Caco-2 (cell line): Measurements from ENCODE around the gene C1QTNF8. TPM values are rescaled to one million over a fixed set of nuclear protein-coding genes. Genes with fewer than 3 reads are reported as not detected.

Experiments used
- BruUV-seq: library from RNA; stranded (reverse); fragments of 400-500 nt; replicated peaks from 2 replicates; lab custom pipeline; 2021; lab: Mats Ljungman, UMichigan
- CTCF ChIA-PET: fragments of 300-600 bp; sonication (Branson Sonifier 250); formaldehyde crosslinking; loops from one replicate; lab custom pipeline; 2022; ENCODE audit warnings: antibody characterized with exemption; lab: Charles Lee
- POLR2A ChIA-PET: fragments of 300-600 bp; sonication (Branson Sonifier 250); formaldehyde crosslinking; loops from one replicate; lab custom pipeline; 2022; ENCODE audit warnings: antibody characterized with exemption; lab: Charles Lee
- DNase-seq, 2 experiments: peaks; one replicate each; pipeline versions ENCODE4 v3.0.0 to v3.0.0-alpha.2; 2020 to 2022
- H3K27me3 ChIP-seq: replicated peaks from 2 replicates; pipeline ENCODE4 v1.6.0; 2011; ENCODE audit warnings: low read length; ENCODE audit not compliant: control insufficient read depth, insufficient read depth
- H3K36me3 ChIP-seq: 2 replicates; pipeline ENCODE4 v1.5.1; 2011; ENCODE audit warnings: low read length; ENCODE audit not compliant: control insufficient read depth, insufficient read depth
- H3K4me1 ChIP-seq: fragments of 250-450 bp; sonication (Bioruptor Pico); 2 replicates; pipeline ENCODE4 v1.5.1; 2020; ENCODE audit warnings: mild to moderate bottlenecking
- H3K4me3 ChIP-seq: 2 replicates; pipeline ENCODE4 v1.5.1; 2011; ENCODE audit warnings: low read depth, mild to moderate bottlenecking, control low read depth, low read length
- H3K9me3 ChIP-seq: fragments of 250-450 bp; sonication (Bioruptor Pico); 2 replicates; pipeline ENCODE4 v1.5.1; 2020; ENCODE audit warnings: mild to moderate bottlenecking, moderate library complexity
- H3K27ac Mint-ChIP-seq: one replicate; pipeline ENCODE4 v1.8.0; 2022; ENCODE audit warnings: mixed read lengths; ENCODE audit not compliant: unreplicated experiment
- H3K27me3 Mint-ChIP-seq: one replicate; pipeline ENCODE4 v1.8.0; 2022; ENCODE audit warnings: mixed read lengths; ENCODE audit not compliant: insufficient read depth, unreplicated experiment
- H3K36me3 Mint-ChIP-seq: one replicate; pipeline ENCODE4 v1.8.0; 2022; ENCODE audit warnings: mild to moderate bottlenecking, mixed read lengths; ENCODE audit not compliant: insufficient read depth, unreplicated experiment
- H3K4me1 Mint-ChIP-seq: one replicate; pipeline ENCODE4 v1.8.0; 2022; ENCODE audit warnings: low read depth, mixed read lengths; ENCODE audit not compliant: unreplicated experiment
- H3K4me3 Mint-ChIP-seq: one replicate; pipeline ENCODE4 v1.8.0; 2022; ENCODE audit warnings: mild to moderate bottlenecking, moderate library complexity, mixed read lengths; ENCODE audit not compliant: unreplicated experiment
- H3K9me3 Mint-ChIP-seq: one replicate; pipeline ENCODE4 v1.8.0; 2022; ENCODE audit warnings: mixed read lengths; ENCODE audit not compliant: unreplicated experiment
- CTCF ChIP-seq, 2 experiments: fragments of 200-600 bp in 1 of 2; IDR thresholded peaks; 1 replicate in 1 of 2; 2 replicates in 1 of 2; pipeline versions ENCODE4 v1.5.1 to v1.8.0; 2011 to 2022; ENCODE audit warnings: antibody characterized with exemption in 1 of 2, control low read depth in 1 of 2, inconsistent platforms in 1 of 2, low read depth in 1 of 2, low read length in 1 of 2, mild to moderate bottlenecking in 1 of 2, moderate library complexity in 1 of 2; ENCODE audit not compliant: insufficient read depth in 1 of 2, severe bottlenecking in 1 of 2, unreplicated experiment in 1 of 2
- intact Hi-C: fragments of 100-400 bp; cut with micrococcal nuclease; formaldehyde crosslinking; loops from one replicate; pipeline ENCODE4 v1.10.0; 2022; ENCODE audit not compliant: unreplicated experiment
- total RNA-seq: library from RNA; stranded (reverse); gene quantifications from 2 replicates; pipeline ENCODE4 v1.2.3, GENCODE V29; 2022

The C1QTNF8 gene
- total RNA-seq, 1 experiment from 2014 or later = not detected

GRCh38 chr16:1050921-1051320, 45.1 kb downstream of the C1QTNF8 start:
- TF ChIP-seq CTCF (IDR thresholded peaks at IDR 0.05; ENCODE audit: insufficient read depth in 1 of 2, low read depth in 1 of 2, low read length in 1 of 2, severe bottlenecking in 1 of 2, unreplicated experiment in 1 of 2) = no peak
- intact Hi-C loops = no loop called here
- peaks cover 5% of the 10 kb centered on the region; the same call in 1 of the 2 replicates for H3K4me1 ChIP-seq
- ChIA-PET POLR2A (no interaction called here), CTCF (no interaction called here)
- Mint-ChIP-seq H3K4me1 (no peaks in the 10 kb centered on the region), H3K9me3 (no peaks in the 10 kb centered on the region), H3K27ac (no peak overlapping the region), H3K4me3 (no peak overlapping the region), H3K36me3 (no peaks in the 10 kb centered on the region), H3K27me3 (no peaks in the 10 kb centered on the region)
- no peaks in the 10 kb centered on the region for H3K27me3 ChIP-seq
- no peak overlapping the region for H3K4me3 ChIP-seq
- no peaks in the 10 kb centered on the region for H3K36me3 ChIP-seq
- no peak for DNase-seq
- BruUV-seq = no TSS peak
- H3K9me3 ChIP-seq = no peaks in the 10 kb centered on the region

- no peak overlapping the region for H3K4me3 Mint-ChIP-seq
- H3K36me3 Mint-ChIP-seq = no peaks in the 10 kb centered on the region
- no peaks in the 10 kb centered on the region for H3K27me3 Mint-ChIP-seq
- H3K9me3 Mint-ChIP-seq = no peaks in the 10 kb centered on the region
- POLR2A ChIA-PET = no interaction called here
- peaks cover 5% of the 10 kb centered on the region; the same call in 1 of the 2 replicates for H3K4me1 ChIP-seq
- BruUV-seq = no TSS peak
- no peaks in the 10 kb centered on the region for H3K27me3 ChIP-seq
- intact Hi-C loops = no loop called here
- DNase-seq = no peak
- no peak overlapping the region for H3K27ac Mint-ChIP-seq
- H3K4me3 ChIP-seq = no peak overlapping the region
- H3K36me3 ChIP-seq = no peaks in the 10 kb centered on the region
- no peaks in the 10 kb centered on the region for H3K4me1 Mint-ChIP-seq
- CTCF ChIA-PET = no interaction called here
- no peaks in the 10 kb centered on the region for H3K9me3 ChIP-seq
- no peak for TF ChIP-seq CTCF (IDR thresholded peaks at IDR 0.05; ENCODE audit: insufficient read depth in 1 of 2, low read depth in 1 of 2, low read length in 1 of 2, severe bottlenecking in 1 of 2, unreplicated experiment in 1 of 2)
These were observed 45.5 kb downstream of the C1QTNF8 start for GRCh38 chr16:1050516-1050915.

- Mint-ChIP-seq H3K9me3 (no peaks in the 10 kb centered on the region), H3K4me1 (no peaks in the 10 kb centered on the region), H3K27me3 (no peaks in the 10 kb centered on the region), H3K36me3 (no peaks in the 10 kb centered on the region), H3K27ac (no peak overlapping the region), H3K4me3 (no peak overlapping the region)
- DNase-seq = no peak
- TF ChIP-seq CTCF (IDR thresholded peaks at IDR 0.05; ENCODE audit: insufficient read depth in 1 of 2, low read depth in 1 of 2, low read length in 1 of 2, severe bottlenecking in 1 of 2, unreplicated experiment in 1 of 2) = no peak
- H3K36me3 ChIP-seq = no peaks in the 10 kb centered on the region
- no TSS peak for BruUV-seq
- CTCF ChIA-PET = no interaction called here
- POLR2A ChIA-PET = no interaction called here
- H3K9me3 ChIP-seq = no peaks in the 10 kb centered on the region
- no peaks in the 10 kb centered on the region for H3K27me3 ChIP-seq
- H3K4me1 ChIP-seq = peaks cover 5% of the 10 kb centered on the region; the same call in 1 of the 2 replicates
- intact Hi-C loops = no loop called here
- no peak overlapping the region for H3K4me3 ChIP-seq
These were observed 46.1 kb downstream of the C1QTNF8 start for GRCh38 chr16:1049976-1050247.
